Measurements from ENCODE around the gene RIN3. TPM values are rescaled to one million over a fixed set of nuclear protein-coding genes. Genes with fewer than 3 reads are reported as not detected.

The RIN3 gene
- total RNA-seq, 1 experiment from 2014 or later = 14.8 TPM

DNA sequence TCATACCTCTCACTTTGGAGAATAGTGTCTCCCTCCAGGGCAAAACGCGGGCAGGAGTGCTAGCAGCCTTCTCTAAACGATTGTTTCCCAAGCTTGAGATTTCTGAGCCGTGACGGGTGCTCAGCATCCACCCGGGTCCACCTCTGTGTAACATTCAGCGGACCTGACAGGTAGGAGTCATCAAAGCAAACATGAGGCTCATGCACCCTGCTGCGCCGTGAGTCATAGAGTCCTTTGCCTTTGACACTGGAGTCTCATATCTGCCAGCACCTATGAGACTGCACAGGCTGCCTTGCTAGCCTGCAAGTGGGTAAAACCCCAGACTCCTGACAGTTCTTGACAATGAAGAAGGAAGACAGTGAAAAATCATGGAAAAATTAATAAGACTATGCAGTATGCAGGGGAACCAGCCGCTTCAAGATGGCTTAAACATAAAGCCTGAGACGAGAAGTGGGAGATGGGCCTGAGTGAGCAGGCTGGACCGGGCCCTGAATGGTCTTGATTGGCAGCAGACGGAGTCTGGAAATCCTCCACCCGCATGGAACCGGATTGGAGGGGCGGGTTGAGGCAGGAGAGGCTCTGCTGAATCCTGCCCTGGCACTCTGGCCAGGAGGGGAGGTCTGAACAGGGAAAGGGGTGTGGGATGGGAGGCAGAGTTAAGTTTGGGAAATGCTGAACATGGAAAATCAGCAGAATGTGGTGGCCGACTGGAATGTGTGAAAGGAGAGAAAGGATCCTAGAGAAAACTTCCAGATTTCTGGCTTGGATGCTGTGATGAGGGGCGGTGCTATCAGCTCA lies 180.6 kb downstream of the RIN3 start:
- CTCF ChIA-PET = interaction anchor here (0.6 kb wide), 1 partner anchor 216 kb away, joined by 4 read pairs; no protein-coding TSS in a partner anchor
- intact Hi-C loops (cut with micrococcal nuclease; ENCODE audit: unreplicated experiment) = loop anchor here (5.0 kb wide), 1 partner anchor 237 kb away; no protein-coding TSS in a partner anchor

DNA sequence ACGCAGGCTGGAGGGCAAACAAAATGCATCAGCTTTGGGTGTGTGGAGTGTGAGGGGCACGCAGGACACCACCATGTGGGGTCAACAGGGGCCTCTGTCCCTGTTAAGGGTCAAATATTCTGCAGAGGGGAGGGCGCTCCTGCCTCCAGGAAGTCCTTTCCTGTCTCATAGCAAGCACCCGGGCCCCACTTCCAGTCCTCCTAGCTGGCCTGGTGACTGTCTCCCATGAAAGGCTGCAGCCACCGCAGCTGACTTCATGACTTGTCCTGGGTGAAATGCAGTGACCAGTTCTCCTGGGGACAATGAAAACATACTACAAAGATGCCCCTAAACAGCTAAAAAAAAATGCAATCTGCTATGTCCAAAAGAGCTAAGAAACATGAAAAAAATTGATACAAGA lies 181.2 kb downstream of the RIN3 start:
- Histone ChIP-seq H2AFZ (no peak overlapping the region), H3K27ac (no peak overlapping the region), H3K79me2 (ENCODE audit: low read depth) (no peaks in the 10 kb centered on the region), H3K9me2 (ENCODE audit: insufficient read depth) (no peaks in the 10 kb centered on the region), H3K4me2 (no peak overlapping the region), H3K27me3 (ENCODE audit: insufficient read depth, low read depth) (no peaks in the 10 kb centered on the region), H4K20me1 (ENCODE audit: insufficient read depth) (no peaks in the 10 kb centered on the region), H3F3A (ENCODE audit: insufficient read depth, low read depth) (peaks cover 17% of the 10 kb centered on the region), H3K4me1 (replicated peaks; ENCODE audit: insufficient read depth) (no peaks in the 10 kb centered on the region), H3K36me3 (ENCODE audit: low read depth) (no peaks in the 10 kb centered on the region), H3K9me3 (ENCODE audit: insufficient read depth, low read depth) (no peaks in the 10 kb centered on the region; the same call in 1 of the 2 replicates), H3K4me3 (no peak overlapping the region)
- ChIA-PET POLR2A (ENCODE audit: unreplicated experiment) (no interaction called here), CTCF (no interaction called here)
- intact Hi-C loops (cut with micrococcal nuclease; ENCODE audit: unreplicated experiment) = loop anchor here (5.0 kb wide), 1 partner anchor 238 kb away; no protein-coding TSS in a partner anchor
- no TSS peak for BruUV-seq (replicated peaks)
- DNase-seq = no peak
- TF ChIP-seq EZH2 (IDR thresholded peaks at IDR 0.05; ENCODE audit: low read depth) = no peak
- TF ChIP-seq, protein P1, sequence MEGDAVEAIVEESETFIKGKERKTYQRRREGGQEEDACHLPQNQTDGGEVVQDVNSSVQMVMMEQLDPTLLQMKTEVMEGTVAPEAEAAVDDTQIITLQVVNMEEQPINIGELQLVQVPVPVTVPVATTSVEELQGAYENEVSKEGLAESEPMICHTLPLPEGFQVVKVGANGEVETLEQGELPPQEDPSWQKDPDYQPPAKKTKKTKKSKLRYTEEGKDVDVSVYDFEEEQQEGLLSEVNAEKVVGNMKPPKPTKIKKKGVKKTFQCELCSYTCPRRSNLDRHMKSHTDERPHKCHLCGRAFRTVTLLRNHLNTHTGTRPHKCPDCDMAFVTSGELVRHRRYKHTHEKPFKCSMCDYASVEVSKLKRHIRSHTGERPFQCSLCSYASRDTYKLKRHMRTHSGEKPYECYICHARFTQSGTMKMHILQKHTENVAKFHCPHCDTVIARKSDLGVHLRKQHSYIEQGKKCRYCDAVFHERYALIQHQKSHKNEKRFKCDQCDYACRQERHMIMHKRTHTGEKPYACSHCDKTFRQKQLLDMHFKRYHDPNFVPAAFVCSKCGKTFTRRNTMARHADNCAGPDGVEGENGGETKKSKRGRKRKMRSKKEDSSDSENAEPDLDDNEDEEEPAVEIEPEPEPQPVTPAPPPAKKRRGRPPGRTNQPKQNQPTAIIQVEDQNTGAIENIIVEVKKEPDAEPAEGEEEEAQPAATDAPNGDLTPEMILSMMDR (conservative IDR thresholded peaks at IDR 0.05) = no peak

More for the DNA sequence above, 180.6 kb downstream of the RIN3 start:
- Histone ChIP-seq H3K36me3 (ENCODE audit: low read depth) (no peaks in the 10 kb centered on the region), H3K79me2 (ENCODE audit: low read depth) (no peaks in the 10 kb centered on the region), H2AFZ (no peak overlapping the region), H3K4me1 (replicated peaks; ENCODE audit: insufficient read depth) (no peaks in the 10 kb centered on the region), H3K4me2 (no peak overlapping the region), H4K20me1 (ENCODE audit: insufficient read depth) (no peaks in the 10 kb centered on the region), H3F3A (ENCODE audit: insufficient read depth, low read depth) (peaks cover 17% of the 10 kb centered on the region), H3K27ac (no peak overlapping the region), H3K9me2 (ENCODE audit: insufficient read depth) (no peaks in the 10 kb centered on the region), H3K4me3 (no peak overlapping the region), H3K27me3 (ENCODE audit: insufficient read depth, low read depth) (no peaks in the 10 kb centered on the region), H3K9me3 (ENCODE audit: insufficient read depth, low read depth) (no peaks in the 10 kb centered on the region; the same call in 1 of the 2 replicates)
- DNase-seq = peak; percentile 56 to 68
- BruUV-seq (replicated peaks) = no TSS peak
- TF ChIP-seq, protein P1 (conservative IDR thresholded peaks at IDR 0.05) = no peak
- TF ChIP-seq EZH2 (IDR thresholded peaks at IDR 0.05; ENCODE audit: low read depth) = no peak
- POLR2A ChIA-PET (ENCODE audit: unreplicated experiment) = interaction anchor here (0.6 kb wide), 1 partner anchor 96 kb away, joined by 12 read pairs; no protein-coding TSS in a partner anchor

DNA sequence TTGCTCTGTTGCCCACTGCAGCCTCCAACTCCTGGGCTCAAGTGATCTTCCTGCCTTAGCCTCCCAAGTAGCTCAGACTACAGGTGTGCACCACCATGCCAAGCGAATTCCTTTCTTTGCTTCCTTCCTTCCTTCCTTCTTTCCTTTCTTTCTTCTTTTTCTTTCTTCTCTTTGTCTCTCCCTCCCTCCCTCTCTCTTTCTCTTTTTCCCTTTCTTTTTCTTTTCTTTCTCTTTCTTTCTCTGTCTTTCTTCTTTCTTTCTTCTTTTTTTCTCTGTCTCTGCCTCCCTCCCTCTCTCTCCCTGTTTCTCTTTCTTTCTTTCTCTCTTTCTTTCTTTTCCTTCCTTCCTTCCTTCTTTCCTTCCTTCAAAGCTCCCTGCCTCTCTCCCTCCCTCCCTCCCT lies 182.0 kb downstream of the RIN3 start:
- no peaks in the 10 kb centered on the region for H3K79me2 ChIP-seq (ENCODE audit: low read depth)
- H3K4me2 ChIP-seq = no peak overlapping the region
- H3K27ac ChIP-seq = no peak overlapping the region
- peaks cover 17% of the 10 kb centered on the region for H3F3A ChIP-seq (ENCODE audit: insufficient read depth, low read depth)
- no peaks in the 10 kb centered on the region for H3K9me2 ChIP-seq (ENCODE audit: insufficient read depth)
- intact Hi-C loops (cut with micrococcal nuclease; ENCODE audit: unreplicated experiment) = no loop called here
- H4K20me1 ChIP-seq (ENCODE audit: insufficient read depth) = no peaks in the 10 kb centered on the region
- BruUV-seq (replicated peaks) = no TSS peak
- no peak for DNase-seq
- no peaks in the 10 kb centered on the region for H3K36me3 ChIP-seq (ENCODE audit: low read depth)
- H3K4me1 ChIP-seq (replicated peaks; ENCODE audit: insufficient read depth) = no peaks in the 10 kb centered on the region
- no peak overlapping the region for H2AFZ ChIP-seq
- TF ChIP-seq, protein P1 (conservative IDR thresholded peaks at IDR 0.05) = no peak
- no peak for TF ChIP-seq EZH2 (IDR thresholded peaks at IDR 0.05; ENCODE audit: low read depth)
- no peaks in the 10 kb centered on the region for H3K27me3 ChIP-seq (ENCODE audit: insufficient read depth, low read depth)
- H3K4me3 ChIP-seq = no peak overlapping the region
- POLR2A ChIA-PET (ENCODE audit: unreplicated experiment) = no interaction called here
- H3K9me3 ChIP-seq (ENCODE audit: insufficient read depth, low read depth) = no peaks in the 10 kb centered on the region; the same call in 1 of the 2 replicates
- CTCF ChIA-PET = no interaction called here
